RWPE2 (cell line): ENCODE results near the gene ERCC8.

Source experiments
- ATAC-seq: fragments of 200-7000 bp; cut with Tn5 transposase; 3 replicates; pipeline ENCODE4 v1.9.1; 2021; ENCODE audit warnings: low read depth
- DNase-seq: peaks from one replicate; pipeline ENCODE4 v3.0.0-alpha.2; 2020; ENCODE audit warnings: low spot score
- H3K27ac ChIP-seq: fragments of 450-650 bp; 2 replicates; pipeline ENCODE4 v1.5.1; 2017; ENCODE audit warnings: mild to moderate bottlenecking; ENCODE audit not compliant: poor library complexity, severe bottlenecking
- H3K27me3 ChIP-seq: fragments of 250-450 bp; sonication (Bioruptor Pico); 2 replicates; pipeline ENCODE4 v1.5.1; 2021; ENCODE audit warnings: mild to moderate bottlenecking, moderate library complexity; ENCODE audit not compliant: insufficient read depth, poor library complexity, severe bottlenecking
- H3K36me3 ChIP-seq: fragments of 250-450 bp; sonication (Bioruptor Pico); 2 replicates; pipeline ENCODE4 v1.5.1; 2020; ENCODE audit warnings: low read depth, mild to moderate bottlenecking, moderate library complexity
- H3K4me1 ChIP-seq: fragments of 250-450 bp; sonication (Bioruptor Pico); 2 replicates; pipeline ENCODE4 v1.5.1; 2021; ENCODE audit warnings: mild to moderate bottlenecking, moderate library complexity; ENCODE audit not compliant: insufficient read depth, poor library complexity, severe bottlenecking
- H3K4me3 ChIP-seq: fragments of 250-450 bp; sonication (Bioruptor Pico); 2 replicates; pipeline ENCODE4 v1.5.1; 2021; ENCODE audit warnings: mild to moderate bottlenecking, moderate library complexity; ENCODE audit not compliant: severe bottlenecking
- H3K9me3 ChIP-seq: fragments of 250-450 bp; sonication (Bioruptor Pico); 2 replicates; pipeline ENCODE4 v1.5.1; 2021; ENCODE audit warnings: mild to moderate bottlenecking, moderate library complexity; ENCODE audit not compliant: severe bottlenecking
- TF ChIP-seq, protein P1 (sequence below): fragments of 450-650 bp; IDR thresholded peaks from one replicate; pipeline ENCODE4 v1.5.1; 2017; ENCODE audit warnings: mild to moderate bottlenecking, moderate library complexity; ENCODE audit not compliant: poor library complexity, severe bottlenecking

The ERCC8 gene

DNA sequence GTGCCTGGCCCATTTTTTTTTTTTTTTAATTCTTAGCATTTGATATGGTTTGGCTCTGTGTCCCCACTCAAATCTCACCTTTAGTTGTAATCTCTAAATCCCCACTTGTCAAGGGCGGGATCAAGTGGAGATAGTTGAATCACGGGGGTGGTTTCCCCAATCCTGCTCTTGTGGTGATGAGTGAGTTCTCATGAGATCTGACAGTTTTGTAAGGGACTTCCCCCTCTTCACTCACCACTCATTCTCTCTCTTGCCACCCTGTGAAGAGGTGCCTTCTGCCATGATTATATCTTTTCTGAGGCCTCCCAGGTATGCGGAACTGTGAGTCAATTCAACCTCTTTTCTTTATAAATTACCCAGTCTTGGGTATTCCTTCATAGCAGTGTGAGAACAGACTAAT lies 27.4 kb upstream of the ERCC8 start:
- no peak overlapping the region for H3K4me3 ChIP-seq
- no peak overlapping the region for H3K27ac ChIP-seq
- no peak for DNase-seq
- ATAC-seq: no peak
- no peaks in the 10 kb centered on the region for H3K4me1 ChIP-seq
- H3K27me3 ChIP-seq: no peaks in the 10 kb centered on the region
- TF ChIP-seq, protein P1, sequence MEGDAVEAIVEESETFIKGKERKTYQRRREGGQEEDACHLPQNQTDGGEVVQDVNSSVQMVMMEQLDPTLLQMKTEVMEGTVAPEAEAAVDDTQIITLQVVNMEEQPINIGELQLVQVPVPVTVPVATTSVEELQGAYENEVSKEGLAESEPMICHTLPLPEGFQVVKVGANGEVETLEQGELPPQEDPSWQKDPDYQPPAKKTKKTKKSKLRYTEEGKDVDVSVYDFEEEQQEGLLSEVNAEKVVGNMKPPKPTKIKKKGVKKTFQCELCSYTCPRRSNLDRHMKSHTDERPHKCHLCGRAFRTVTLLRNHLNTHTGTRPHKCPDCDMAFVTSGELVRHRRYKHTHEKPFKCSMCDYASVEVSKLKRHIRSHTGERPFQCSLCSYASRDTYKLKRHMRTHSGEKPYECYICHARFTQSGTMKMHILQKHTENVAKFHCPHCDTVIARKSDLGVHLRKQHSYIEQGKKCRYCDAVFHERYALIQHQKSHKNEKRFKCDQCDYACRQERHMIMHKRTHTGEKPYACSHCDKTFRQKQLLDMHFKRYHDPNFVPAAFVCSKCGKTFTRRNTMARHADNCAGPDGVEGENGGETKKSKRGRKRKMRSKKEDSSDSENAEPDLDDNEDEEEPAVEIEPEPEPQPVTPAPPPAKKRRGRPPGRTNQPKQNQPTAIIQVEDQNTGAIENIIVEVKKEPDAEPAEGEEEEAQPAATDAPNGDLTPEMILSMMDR: no peak
- no peaks in the 10 kb centered on the region for H3K36me3 ChIP-seq
- peaks cover 4% of the 10 kb centered on the region for H3K9me3 ChIP-seq

DNA sequence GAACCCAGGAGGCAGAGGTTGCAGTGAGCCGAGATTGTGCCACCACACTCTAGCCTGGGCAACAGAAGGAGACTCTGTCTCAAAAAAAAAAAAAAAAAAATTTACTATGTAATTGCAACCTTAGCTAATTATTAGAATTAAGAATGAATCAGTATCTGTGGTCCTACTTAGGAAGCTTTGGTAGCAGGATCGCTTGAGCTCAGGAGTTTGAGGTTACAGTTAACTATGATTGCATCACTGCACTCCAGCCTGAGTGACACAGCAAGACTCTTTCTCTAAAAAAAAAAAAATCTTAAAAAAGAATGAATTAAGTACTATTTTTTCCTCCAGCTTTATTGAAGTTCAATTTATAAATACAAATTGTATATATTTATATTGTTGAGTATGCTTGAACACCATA lies 16.8 kb upstream of the ERCC8 start:
- Histone ChIP-seq H3K4me3 (no peak overlapping the region), H3K9me3 (peaks cover 5% of the 10 kb centered on the region), H3K4me1 (peaks cover 4% of the 10 kb centered on the region), H3K36me3 (no peaks in the 10 kb centered on the region), H3K27me3 (no peaks in the 10 kb centered on the region), H3K27ac (no peak overlapping the region)
- no peak for DNase-seq
- ATAC-seq: no peak
- TF ChIP-seq, protein P1: no peak

DNA sequence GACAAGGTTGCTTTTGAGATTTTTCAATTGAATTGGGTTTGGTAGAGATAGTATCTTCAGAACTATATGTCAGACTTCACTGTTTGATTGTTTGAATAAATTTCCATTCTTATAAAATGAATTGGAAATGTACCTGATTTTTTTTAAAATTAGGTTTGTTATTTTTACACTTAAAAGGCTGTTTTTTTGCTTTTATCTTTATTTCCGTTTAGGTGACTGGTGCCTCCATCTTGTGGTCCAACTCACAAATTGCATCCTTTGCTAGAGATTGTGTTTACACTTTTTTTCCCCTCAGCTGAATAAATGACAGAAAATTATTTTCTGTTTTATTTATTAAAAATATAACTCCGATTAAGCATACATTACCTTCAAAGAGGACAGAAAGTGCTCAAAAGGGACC lies 15.7 kb upstream of the ERCC8 start:
- ATAC-seq: no peak
- TF ChIP-seq, protein P1: peak; percentile 86
- H3K36me3 ChIP-seq: no peaks in the 10 kb centered on the region
- no peak overlapping the region for H3K4me3 ChIP-seq
- H3K4me1 ChIP-seq: peaks cover 4% of the 10 kb centered on the region
- DNase-seq: no peak
- no peak overlapping the region for H3K27ac ChIP-seq
- H3K9me3 ChIP-seq: no peaks in the 10 kb centered on the region
- H3K27me3 ChIP-seq: no peaks in the 10 kb centered on the region

DNA sequence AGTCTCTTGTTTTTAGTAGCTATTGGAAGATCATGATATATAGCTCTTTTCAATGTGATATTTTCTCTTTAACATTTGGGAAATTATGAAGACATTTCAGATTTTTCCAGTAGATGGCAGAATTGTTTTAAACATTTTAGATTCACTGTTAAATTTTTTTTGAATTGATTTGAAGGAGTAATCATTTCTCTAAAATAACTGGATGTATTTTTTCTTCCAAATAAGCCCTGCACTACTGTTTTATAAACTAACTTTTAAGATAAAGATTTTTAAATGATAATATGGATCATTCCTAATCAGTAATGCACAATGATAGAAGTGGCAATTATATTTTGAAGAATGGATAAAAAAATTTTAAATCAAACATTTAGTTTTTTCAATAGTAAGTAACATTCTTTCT lies 14.3 kb upstream of the ERCC8 start:
- TF ChIP-seq, protein P1: peak; percentile 72

DNA sequence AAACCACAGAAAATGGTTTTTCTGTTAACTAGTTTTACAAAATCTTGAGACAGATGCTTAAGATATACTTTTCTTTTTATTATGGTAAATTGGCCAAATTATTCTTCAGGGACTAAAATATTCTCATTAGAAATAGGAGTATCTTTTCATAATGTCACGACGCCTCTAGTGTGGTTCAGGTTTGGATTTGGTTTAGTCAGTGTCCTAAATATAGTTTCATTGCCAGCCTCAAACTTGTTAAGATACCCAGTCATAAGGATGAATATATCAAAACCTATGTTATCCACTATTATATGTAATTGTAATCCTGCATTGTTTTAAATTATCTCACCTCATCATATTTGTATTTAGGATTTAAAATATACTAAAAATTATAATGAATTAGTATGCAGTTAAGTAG lies 13.8 kb upstream of the ERCC8 start:
- peaks cover 4% of the 10 kb centered on the region for H3K4me1 ChIP-seq
- TF ChIP-seq, protein P1: no peak
- DNase-seq (no peak), ATAC-seq (no peak)
- no peak overlapping the region for H3K27ac ChIP-seq
- no peaks in the 10 kb centered on the region for H3K36me3 ChIP-seq
- H3K27me3 ChIP-seq: no peaks in the 10 kb centered on the region
- H3K4me3 ChIP-seq: no peak overlapping the region
- no peaks in the 10 kb centered on the region for H3K9me3 ChIP-seq

More for the DNA sequence above, 14.3 kb upstream of the ERCC8 start:
- ATAC-seq (no peak), DNase-seq (no peak)
- Histone ChIP-seq H3K9me3 (no peaks in the 10 kb centered on the region), H3K36me3 (no peaks in the 10 kb centered on the region), H3K27me3 (no peaks in the 10 kb centered on the region), H3K4me3 (no peak overlapping the region), H3K4me1 (peaks cover 4% of the 10 kb centered on the region), H3K27ac (no peak overlapping the region)
